Measurements from ENCODE around the gene PIK3AP1.

Gene PIK3AP1

DNA sequence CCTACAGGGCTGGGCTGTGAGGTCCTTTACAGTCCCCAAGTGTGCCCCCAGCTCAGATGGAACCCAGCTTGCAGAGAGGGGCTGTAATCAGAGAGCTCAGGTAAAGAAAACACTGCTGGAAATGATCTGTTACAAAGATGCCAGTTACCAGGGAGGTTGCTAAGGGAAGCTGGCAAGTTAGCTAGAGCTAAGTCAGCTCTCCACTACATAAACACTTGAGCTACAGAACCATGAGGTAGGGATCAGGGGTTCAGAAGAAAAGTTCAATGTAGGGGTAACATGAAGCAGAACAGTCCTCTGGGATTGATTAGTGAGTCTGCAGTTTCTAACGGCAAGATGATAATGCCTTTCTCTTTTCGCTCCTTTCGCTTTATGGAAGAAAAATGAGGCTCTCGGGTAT, 80.4 kb downstream of the PIK3AP1 start:
- DNase-seq = peak; percentile 41

DNA sequence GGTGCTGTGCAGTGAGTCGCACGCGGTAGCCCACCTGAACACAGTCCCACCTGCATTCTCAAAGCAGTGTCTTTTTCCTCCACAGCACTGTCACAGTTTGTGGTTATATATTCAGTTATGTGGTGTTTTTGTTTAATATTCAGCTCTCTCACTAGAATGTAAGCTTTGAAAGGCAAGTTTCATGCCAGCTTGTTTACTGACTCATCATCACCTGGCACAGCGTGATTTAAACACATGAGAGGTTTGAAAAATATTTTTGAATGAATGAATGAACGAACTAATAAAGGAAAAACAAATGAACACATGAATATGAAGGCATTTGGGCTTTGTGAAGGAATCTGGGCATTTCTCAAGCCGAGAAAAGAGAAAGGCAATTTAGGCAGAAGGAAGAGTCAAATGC, 81.6 kb downstream of the PIK3AP1 start:
- DNase-seq = no peak

DNA sequence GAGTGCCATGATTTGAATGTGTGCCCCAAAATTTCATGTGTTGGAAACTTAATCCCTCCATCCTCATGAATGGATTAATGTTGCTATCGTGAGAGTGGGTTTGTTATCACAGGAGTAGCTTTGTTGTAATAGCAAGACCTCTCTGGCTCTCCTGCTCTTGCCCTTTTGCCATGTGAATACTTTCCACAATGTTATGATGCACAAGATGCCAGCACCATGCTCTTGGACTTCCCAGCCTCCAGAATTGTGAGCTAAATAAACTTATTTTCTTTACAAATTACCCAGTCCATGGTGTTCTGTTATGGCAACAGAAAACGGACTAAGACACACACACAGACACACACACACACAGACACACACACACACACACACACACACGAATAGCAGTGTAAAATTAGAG, 82.2 kb downstream of the PIK3AP1 start:
- no peak for DNase-seq

DNA sequence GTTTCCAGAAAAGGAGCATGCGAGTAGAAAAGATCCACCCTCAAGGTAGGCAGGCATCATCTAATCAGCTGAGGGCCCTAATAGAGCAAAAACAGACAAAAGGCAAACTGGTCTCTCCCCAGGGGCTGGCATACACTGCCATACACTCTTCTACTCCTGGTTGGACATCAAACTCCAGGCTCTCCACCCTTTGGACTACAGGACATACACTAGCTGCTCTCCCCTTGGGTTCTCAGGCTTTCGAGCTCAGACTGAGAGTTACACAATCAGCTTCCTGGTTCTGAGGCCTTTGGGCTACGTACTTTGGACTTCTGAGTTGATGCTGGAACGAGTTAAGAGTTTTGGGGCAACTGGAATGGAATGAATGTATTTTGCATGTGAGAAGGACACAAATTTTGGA, 82.6 kb downstream of the PIK3AP1 start:
- no peak for DNase-seq

DNA sequence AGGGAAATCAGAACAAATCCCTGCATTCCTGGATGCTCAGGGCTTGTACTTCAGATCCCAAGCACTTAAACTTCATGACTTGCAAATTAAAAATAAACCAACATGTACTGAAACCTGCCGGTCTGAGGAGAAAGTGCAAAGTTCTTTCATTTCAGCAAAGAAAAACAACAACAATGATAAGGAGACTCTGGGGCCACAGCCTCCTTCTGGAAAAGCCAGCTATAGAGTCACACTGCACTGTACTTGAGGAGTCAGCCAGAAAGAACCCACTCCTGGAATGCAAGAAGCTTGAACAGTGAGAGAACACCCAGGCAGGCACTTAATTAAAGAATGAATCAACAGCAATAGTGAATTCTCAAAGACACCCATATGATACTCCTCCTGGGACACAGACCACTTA, 83.8 kb downstream of the PIK3AP1 start:
- no peak for DNase-seq

DNA sequence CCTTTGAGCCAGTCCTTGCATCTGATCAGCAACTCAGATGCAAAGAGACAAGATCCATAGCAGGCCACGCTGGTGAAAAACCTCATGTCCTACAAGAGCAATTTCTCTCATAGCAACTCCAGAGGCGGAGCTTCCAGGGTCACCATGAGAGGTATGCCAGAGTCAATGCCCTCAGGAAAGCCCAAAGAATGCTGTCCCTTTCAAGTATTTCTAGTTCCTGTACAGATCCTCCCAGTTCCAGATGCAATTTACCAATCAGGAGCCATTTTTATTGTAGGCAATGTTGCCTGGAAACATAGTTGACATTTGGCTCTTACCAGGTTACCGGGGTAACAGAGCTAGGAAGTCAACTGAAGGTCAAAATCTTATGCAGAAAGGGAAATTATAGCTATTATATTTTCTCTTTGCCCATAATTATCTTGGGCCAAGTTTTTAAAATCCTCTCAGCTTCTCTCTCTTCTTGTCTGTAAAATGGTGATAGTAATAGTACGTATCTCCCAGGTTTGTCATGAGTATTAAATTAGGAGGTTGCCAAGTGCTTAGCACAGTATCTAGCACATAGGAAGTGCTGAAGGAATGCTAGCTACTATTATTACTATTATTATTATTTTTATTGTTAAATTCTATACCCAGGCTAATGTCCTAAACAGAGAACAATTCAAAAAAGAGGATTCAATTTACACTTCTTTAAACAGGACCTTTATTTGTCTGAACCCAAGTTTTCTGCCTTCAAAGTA, 87.2 kb downstream of the PIK3AP1 start:
- DNase-seq = peak; percentile 59

DNA sequence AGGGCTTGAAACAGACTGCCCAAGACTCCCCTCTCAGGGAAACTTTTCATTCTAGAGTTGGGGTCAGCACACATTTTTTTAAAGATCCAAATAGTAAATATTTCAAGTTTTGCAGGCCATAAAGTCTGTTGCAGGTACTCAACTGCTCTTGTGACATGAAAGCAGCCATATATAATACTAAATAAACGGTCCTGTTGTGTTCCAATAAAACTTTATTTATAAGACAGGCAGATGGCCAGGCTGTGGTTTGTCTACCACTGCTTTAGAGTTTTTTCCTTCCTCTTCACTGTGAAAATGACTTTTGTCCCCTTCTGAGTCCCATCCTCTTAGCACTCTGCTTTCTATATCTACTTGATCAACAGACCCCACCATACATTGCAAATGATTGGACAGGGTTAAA, 93.0 kb downstream of the PIK3AP1 start:
- DNase-seq = no peak

DNA sequence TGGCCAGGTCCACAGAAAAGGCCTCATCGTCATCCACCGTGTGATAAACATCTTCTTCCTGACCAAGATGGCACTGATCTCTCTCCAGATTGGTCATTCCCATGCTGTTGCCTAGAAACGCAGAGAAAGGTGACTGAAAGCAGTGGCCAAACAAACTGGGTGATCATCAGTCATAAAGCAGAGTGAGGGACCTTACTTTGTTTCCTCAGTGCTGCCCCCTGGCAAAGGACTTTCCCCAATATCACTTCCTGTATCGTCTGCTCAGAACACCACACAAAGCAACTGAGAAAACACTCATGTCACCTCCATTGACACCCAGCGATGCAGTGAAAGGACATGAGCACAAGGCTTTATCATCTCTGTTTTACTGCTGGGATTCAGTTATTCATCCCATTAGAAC, 93.5 kb downstream of the PIK3AP1 start:
- peak; percentile 23 for DNase-seq

DNA sequence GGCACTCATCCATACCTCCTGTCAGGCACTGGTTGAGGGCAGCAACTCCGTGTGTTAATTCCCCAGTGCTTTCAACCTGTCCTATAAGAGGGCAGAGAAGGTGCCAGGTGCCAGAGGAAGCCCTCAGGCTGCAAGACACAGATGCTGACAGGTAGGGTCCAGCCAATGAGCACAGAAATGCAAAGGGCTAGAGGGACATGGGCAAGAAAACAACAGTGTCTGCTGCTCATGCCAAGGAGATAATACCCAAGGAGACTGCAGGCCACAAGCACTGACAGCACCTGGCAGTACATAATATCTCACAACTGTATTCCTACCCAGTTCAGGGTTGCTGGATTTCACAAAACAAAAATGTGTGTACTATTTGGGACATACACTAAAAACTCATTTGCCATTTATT, 95.1 kb downstream of the PIK3AP1 start:
- no peak for DNase-seq

DNA sequence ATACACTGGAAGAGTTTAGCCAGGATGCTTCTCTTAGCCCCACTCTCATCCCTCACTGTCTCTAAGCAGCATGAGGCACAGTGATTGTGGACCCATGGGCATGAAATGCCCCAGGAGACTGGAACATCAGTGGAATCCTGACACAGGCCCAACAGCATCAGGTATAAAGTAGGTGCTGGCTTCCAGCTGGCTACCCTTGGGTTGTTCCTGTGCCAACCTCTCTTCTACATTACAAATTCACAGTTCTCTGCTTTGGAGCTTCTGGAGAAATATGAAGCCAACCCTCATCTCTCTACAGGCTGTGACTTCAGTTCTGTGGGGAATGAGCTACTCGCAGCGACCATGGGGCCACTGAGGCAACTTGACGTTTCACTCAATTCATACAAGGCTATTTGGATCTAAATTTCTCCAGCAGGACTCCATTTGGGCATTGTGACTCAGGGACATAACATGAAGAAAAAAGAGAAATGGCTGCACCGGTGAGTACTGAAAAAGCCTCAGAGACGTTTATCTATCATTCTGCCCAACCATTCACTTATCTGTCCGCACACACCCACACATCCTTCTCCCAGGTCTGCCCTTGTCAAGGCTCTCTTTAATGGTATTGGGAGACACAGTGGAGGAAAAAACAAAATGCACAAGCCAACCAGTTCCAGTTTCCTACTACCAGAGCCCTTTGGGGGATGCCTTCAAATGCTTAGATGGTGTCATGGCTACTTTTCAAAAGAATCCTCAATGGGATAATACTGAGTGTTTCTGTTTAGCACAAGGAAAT, 98.1 kb downstream of the PIK3AP1 start:
- DNase-seq = no peak

DNA sequence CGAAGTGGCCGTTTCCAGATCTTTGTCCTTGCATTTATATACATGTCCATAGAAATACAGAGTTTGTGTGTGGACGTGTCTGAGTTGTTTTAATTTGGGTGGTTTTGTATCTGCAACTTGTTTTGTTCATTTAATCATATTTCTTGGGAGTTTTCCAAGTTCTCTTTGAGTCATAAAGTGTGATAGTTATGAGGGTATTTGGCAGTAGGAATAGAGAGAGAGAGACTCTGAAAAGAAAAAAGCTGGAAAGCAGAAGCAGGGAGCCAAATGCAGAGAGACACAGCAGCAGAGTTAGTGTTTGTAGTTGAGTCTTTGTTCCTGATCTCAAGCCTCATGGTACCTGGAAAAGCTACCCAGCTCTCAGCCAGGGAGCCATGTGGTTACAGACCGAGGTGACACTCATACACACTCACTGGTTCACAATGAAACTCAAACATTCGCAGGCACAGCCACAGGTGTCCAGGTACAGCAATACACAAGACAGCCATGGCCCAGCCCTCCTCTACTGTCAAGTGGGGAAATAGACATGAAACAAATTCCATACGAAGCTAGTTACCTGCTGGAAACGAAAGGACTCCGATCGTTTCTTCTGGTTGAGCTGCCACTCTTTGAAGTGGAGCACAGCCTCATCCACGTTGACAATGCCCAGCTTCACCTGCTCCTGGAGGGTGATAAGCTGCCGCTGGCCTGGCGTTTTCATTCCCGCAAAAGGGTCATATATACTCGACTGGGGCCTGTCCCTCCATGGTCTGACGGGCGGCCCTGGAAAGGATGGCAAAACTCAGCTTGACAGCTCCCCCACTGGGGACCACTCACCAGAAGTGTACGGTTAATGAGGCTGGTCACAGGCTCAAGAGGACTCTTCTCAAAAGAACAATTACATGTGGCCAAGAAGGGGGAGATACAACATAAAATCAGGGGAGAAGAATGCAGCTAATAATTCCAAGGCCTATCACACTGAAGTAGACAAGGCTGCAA, 100.2 kb downstream of the PIK3AP1 start:
- DNase-seq = no peak

DNA sequence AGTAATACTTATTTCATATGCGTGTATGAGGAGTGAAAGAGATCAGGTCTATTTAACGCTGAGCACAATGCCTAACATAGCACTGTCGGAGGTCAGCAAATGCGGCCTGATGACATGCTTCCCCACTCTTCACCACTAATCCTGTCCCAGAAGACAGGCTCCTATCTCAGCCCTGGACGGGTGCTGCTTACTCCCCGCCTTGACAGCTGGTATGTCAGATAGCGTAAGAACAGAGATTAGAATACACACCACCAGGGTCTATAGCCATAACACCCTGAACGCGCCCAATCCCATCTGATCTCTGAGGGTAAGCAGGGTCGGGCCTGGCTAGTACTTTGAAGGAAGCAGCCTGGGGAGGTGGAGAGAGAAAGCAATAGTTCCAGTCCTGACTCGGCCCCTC, 101.2 kb downstream of the PIK3AP1 start:
- DNase-seq = peak; percentile 39

DNA sequence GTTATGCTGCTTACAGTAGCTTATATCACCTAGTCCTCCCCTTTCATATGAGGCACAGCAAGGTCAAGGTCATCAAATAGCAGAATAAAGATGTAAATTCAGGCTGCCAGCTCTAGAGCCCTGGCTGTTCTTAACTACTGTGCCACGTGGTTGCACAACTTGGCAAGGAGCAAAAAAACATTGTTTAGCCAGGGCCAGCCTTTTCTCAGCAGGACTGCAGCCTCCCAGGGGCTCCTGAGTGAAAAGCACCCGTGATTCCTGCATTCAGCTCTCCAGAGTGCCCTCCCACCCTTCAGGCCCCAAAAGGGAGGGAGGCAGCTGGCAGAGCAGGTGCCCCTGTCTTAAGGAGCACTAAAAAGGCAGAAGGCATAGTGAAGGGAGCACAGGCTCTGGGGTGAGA, 101.7 kb downstream of the PIK3AP1 start:
- peak; percentile 91 for DNase-seq

DNA sequence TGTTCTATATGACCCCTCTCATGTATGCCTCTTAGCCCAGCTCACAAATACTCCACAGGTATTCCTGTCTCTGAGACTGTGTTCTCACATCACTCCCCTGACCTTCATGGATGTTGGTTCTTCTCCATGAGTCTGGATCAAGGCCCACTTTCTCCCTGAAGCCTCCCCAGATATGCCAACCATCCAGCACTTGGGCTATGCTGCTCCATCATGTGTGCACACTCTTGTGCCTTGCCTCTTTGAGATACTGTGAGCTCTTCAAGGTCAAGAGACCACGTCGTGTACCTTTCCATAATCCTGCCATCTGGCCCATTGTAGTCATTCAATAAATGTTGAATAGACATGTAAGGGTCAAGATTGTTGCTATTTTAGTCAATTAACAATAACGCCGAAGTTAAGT, 103.4 kb downstream of the PIK3AP1 start:
- peak; percentile 84 for DNase-seq

DNA sequence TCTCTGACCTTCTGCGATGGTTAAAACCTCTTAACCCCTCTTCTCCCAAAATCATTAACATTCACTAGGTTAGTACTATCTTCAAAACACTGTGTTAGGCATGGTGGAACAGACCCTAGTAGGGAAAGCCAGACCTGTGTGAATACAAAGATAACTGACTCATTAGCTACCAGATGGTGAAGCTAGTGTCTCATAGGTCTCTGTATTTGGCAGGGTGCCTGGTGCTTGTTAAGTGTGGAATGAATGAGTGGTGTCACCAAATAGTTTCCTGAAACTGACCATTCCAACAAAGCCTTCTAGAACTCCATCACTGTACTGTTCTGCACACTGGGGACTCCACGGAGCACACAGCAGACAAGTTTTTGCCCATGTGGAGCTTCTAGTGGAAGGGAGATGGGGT, 105.8 kb downstream of the PIK3AP1 start:
- DNase-seq = peak; percentile 95

DNA sequence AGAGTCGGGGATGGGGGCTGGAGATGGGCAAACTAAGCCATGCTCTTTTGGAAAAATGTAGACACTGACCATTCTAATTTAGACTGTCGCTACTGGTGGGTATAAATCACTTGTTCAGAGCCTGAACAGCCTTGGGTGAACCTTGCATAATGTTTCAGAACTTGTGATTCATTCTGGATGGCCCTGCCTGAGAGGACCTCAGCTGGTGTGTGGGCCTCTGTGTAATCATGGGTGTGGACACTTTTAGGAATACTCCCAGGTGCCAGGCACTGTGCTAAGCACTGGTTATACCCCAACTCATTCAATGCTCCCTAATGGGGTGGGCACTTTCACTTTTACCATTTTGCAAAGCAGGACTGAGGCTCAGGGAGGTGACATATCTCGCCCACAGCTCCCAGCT, 106.7 kb downstream of the PIK3AP1 start:
- peak; percentile 4 for DNase-seq

DNA sequence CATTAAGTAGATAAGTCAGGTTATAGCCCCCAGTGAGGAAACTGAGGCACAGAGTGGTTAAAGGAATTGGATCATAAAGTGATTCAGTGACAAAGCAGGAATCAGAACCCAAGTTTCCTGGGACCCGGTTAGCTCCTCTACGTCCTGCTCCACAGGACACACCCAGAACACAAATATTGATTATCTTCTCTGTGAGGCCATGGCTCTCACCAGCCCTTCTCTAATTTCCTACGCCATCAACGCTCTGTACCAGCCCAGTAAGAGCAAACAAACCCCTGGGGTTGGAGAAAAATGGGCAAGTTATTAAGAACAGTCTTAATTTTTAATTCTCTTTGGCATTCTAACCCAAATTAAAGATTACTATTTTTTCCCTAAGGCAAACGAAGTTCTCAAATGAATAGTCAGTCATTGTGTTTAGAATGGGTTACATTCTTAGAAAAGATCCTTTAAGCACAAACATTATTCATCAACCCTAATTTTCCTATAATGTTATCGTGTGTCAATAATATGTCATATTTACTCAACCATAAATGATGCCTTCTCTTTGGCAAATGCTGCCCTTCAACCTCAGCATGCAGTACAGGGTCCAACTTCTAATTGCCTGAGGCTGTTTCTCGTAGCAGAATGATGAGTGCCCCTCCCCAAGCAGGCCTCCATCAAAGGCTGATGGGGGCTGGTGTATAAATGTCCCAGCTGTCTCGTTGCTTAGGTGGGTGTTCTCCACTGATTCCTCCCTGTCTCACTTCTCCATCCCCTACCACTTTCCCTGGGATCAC, 108.1 kb downstream of the PIK3AP1 start:
- DNase-seq = peak; percentile 94

DNA sequence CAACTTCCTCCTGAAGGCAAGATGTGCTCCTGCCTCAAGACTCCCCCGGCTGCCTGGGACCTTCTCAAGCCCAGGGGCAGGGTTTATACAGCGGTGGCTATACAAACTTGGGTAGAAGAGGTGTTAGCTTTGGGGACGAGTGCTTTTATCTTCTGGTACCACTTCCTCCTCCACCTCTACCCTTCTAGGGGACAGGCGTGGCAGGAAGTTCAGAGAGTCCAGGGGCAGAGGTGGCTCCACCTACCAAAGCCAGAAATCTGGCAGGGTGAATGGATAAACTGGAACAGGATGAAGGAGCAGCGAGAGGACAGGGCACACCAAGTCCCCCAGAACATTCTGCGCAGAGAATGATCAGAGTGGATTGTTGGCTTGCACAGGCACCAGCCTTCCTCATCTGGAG, 109.5 kb downstream of the PIK3AP1 start:
- DNase-seq = peak; percentile 4

DNA sequence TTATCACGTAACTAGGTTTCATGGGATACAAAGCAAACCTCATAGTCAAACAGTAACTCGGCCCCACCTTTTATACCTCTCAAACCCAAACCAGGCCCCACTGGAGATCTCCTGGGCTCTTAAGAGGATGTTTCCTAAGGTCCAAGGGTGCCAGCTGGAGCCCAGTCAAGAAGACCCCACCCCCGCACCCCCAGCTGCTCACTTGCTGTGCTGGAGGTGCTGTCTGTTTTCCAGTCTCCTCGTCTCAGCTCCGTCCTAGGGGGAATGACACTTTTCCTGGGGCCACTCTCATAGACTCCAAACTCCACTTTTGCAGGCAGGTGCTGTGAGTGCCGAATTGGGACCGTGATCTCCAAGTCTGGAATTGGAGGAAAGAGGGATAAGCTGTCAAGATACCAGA, 110.8 kb downstream of the PIK3AP1 start:
- peak; percentile 39 for DNase-seq

DNA sequence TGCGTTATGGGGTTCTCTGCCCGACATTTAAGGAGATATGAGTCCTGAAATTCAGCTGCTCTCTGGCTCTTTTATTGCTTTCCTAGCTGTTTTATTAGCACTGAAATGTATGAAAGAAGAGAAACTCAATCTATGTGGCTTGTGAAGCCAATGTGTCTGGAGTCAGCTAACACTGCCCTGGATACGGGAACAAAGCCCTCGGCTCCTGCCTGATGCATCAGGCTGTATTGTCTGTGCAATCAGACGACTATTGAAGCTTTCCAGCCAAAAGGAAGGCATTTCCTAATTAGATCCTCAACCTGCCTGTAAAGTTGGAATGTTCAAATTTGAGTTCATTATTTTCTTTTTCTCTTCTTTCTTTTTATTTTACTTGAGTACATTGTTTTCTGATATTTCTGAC, 111.5 kb downstream of the PIK3AP1 start:
- DNase-seq = no peak

DNA sequence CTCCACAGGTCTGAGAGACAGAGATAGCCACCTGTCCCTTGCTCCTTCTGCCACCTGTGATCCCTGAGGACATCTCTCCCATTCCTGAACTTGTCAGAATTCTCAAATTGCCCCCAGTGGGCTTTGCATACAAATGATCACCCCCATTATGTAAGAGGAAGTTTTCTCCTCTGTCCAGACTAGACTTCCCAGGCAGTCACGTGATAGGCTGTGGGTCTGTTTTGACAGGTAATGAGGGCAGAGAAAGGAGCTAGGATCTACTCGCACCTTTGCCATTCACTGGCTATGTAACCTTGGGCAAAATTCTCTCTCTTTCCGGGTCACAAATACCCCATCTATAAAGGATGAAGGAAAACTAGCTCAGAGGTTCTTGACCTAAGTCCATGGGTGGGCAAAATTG, 112.1 kb downstream of the PIK3AP1 start:
- DNase-seq = no peak

DNA sequence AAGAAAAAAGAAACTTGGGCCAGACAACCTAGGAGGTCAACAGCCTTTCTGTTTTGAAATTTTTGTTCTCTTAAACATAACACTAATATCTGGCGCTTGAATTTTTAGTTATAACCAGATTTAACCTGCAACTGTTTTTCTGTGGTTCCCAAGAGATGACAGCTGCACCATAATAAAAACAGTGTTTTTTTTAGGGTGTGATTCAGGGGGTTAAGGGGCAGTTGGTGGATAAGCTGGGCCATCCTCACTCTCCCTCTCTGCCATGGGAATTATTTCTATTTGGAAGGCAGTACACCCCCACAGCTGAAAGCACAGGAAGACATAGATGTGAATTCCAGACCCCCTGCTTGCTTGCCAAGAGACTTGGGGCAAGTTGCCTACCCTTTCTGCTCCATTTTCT, 113.4 kb downstream of the PIK3AP1 start:
- DNase-seq = no peak

DNA sequence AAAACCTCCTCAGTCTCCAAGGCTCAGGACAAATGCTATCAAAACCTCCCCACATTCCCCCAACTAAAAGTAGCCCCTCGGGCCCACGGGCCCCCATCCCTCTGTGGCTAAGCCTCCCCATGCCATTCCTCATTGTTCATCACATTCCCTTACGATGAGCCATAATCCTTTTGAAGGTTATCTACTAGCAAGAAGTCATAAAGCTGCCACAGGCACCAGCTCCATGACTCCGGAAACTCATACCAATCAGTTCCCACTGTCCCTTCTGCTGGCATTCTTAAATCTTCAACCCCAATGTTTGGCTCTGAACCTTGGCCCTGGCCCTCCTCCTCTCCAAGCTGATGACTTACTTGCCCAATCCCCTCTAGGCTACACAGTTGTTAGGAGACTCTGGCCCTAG, 114.1 kb downstream of the PIK3AP1 start:
- DNase-seq = no peak
